HG03066 (cell line): ENCODE results near the gene SBNO2.
A peak's percentile ranks its signal among the peaks of the same experiment; 100 is the strongest.
"Not testable (repeated sequence)": the region's sequence is repeated elsewhere in the genome, so short reads cannot be mapped to it uniquely, and the experiment has no call there.

Source experiments
- ATAC-seq: cut with Tn5 transposase; IDR thresholded peaks from one replicate; pipeline ENCODE4 v1.9.1; 2021; ENCODE audit warnings: low read depth; ENCODE audit not compliant: unreplicated experiment

SBNO2 gene

GRCh38 chr19:1173845-1174809, at the start of gene SBNO2:
TSS of gene SBNO2 (minus strand) at chr19:1174268. CDS start at chr19:1154276, 19,992 bp downstream.
- no peak for ATAC-seq

- no peak for ATAC-seq
Measured at GRCh38 chr19:1223018-1223855, 49.2 kb upstream of the SBNO2 start.

DNA sequence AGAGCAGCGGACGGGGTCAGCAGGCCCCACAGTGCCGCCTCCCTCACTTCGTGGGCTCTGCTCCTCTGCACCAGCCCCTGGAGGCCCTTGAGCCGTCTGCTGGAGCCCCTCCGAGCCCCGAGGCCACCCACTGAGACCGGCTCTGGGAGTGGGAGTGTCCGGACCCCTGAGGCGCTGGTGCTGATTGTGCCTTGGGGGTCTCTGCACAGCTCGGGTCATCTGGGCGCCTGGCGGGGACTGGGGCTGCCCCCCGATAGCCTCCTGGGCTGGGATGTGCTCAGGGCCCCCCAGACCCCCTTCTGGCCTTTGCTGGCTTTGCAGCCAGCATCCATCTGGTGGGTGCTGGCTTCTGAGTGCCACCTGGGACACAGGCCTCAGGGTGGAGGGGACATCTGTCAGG, 48.3 kb upstream of the SBNO2 start:
- ATAC-seq: no peak

DNA sequence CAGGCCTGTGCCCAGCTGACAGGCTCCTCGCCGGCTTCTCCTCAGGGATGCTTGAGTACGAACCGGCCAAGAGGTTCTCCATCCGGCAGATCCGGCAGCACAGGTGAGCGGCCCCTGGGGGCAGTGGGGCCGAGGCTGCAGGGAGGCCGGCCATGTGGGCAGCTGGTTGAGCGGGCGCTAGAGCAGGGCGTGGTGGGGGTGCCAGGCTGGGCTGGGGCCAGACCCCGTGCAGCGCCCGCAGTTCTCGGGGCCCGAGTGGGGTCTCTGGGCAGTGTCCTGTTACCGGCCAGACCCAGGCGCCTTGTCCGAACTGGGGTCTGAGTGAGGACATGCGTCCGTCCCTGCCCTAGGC, 47.8 kb upstream of the SBNO2 start:
- no peak for ATAC-seq

GRCh38 chr19:1220976-1221903, 47.2 kb upstream of the SBNO2 start:
- no peak for ATAC-seq

GRCh38 chr19:1220477-1220930, 46.4 kb upstream of the SBNO2 start:
- no peak for ATAC-seq

DNA sequence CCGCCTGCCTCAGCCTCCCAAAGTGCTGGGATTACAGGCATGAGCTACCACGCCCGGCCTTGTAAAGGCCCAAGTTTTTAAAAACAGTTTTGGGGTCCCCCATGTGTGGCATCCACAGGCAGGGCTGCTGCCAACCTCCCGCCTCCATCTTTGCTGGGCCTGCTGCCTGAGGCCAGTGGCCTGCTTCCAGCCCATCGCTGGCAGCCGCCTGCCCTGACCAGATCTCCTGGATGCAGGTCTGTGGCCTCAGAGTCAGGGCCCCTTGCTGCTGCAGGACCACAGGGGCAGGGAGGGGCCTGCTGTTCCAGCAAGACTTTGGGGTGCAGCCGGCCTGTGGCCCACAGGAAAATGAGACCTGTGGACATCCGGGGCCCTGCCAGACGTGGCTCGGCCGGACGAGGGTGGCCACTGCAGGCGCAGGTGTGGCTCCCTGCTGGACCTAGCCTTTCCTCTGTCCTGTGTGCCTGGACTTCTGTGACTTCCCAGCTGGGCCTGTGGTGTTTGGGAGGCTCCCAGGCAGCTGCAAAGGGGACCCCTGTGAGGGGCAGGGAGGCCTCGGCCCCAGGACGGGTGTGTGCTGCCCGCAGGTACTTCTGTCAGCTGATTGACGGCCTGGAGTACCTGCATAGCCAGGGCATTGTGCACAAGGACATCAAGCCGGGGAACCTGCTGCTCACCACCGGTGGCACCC, 45.9 kb upstream of the SBNO2 start:
- ATAC-seq: no peak

- no peak for ATAC-seq
Measured at GRCh38 chr19:1218751-1219567, 44.9 kb upstream of the SBNO2 start.

DNA sequence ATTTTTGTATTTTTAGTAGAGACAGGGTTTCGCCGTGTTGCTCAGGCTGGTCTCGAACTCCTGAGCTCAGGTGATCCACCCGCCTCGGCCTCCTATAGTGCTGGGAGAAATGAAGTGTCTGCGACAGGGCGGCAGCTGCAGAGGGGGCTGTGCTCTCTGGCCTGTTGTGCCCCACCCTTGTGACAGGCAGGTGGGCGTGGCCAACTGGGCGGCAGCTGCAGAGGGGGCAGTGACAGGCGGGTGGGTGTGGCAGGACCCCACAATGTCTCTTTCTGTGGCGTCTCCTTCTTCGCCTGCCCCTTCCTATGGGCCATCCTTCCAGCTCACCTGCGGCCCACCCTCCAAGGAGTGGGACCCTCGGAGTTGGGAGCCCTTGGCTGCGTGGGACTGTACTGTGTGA, 43.3 kb upstream of the SBNO2 start:
- no peak for ATAC-seq

- ATAC-seq: no peak
Measured at GRCh38 chr19:1216756-1217155, 42.7 kb upstream of the SBNO2 start.

GRCh38 chr19:1214862-1215731, 41.0 kb upstream of the SBNO2 start:
- ATAC-seq: no peak

- ATAC-seq: no peak
Measured at GRCh38 chr19:1214299-1214861, 40.3 kb upstream of the SBNO2 start.

- ATAC-seq: peak; percentile 54
Measured at GRCh38 chr19:1213391-1214286, 39.6 kb upstream of the SBNO2 start.

DNA sequence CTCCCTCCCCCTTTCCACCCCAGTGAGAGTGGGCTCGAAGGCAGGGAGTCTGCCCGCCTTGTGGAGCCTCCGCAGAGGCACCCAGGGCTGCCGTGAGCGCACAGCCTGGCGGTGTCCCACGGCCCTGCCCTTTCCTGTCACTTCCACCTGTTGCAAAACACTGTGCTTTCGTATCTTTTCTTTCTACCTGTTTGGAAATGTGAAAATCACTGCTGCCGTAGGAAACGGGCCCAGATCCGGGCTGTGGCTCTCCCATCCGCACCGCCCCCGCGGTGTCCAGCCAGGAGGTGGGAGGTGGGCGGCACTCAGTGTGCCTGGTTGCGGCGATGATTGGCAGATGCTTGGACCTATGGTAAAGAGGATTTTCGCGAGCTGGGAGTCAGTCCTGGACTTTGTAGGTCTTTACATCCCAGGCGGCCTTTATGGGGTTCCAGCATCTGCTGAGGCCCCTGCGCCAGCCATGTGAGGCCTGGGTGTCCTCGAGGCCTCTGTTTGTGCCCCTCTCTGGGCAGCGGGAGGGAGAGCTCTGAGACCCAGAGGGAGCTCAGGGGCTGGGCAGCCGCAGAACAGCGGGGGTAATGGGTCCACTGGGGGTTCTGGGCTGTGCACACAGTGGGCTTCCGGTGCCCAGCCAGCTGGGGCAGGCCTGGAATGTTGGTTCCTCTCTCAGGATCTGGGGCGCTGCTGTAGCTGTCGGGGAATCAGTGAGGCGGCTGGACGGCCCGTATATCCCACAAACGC, 37.6 kb upstream of the SBNO2 start:
- ATAC-seq: no peak

DNA sequence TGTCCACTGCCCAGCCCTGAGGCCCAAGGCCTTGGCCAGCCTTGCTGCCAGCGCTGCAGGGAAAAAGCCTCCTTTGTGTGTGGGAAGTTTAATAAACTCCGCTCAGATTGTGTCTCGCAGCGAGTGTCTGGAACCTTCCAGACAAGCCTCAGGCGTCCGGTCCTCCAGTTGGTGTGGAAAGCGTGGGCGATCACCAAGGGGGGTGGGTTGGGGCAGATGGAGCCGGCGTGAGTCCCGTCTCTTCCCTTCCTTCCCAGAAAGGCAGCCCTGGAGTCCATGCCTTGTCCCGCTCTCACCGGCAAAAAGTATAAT, 36.1 kb upstream of the SBNO2 start:
- no peak for ATAC-seq

DNA sequence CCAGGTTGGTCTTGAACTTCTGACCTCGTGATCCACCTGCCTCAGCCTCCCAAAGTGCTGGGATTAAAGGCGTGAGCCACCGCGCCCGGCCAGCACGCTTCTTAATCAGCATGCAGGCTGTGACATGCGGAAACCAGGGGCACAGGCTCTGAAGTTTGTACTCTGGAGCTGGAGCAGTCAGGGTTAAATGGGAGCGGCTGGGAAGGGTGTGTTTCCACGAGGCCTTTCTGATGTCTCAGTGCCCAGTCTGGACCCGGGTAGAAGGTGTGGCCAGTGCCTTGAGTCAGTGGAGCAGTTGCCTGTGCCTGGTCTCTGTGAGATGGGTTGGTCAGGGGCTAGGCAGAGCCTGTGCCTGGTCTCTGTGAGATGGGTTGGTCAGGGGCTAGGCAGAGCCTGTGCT, 34.8 kb upstream of the SBNO2 start:
- not testable (repeated sequence) for ATAC-seq
